C1 segment of cervical spinal cord (tissue), 14 donors: ENCODE results near the gene KLLN.
"Not testable (repeated sequence)": the region's sequence is repeated elsewhere in the genome, so short reads cannot be mapped to it uniquely, and the experiment has no call there.

Experiments
- DNase-seq, 14 donors: peaks; one replicate each; lab custom pipeline; 2025; lab: John Stamatoyannopoulos, UW

KLLN gene

DNA sequence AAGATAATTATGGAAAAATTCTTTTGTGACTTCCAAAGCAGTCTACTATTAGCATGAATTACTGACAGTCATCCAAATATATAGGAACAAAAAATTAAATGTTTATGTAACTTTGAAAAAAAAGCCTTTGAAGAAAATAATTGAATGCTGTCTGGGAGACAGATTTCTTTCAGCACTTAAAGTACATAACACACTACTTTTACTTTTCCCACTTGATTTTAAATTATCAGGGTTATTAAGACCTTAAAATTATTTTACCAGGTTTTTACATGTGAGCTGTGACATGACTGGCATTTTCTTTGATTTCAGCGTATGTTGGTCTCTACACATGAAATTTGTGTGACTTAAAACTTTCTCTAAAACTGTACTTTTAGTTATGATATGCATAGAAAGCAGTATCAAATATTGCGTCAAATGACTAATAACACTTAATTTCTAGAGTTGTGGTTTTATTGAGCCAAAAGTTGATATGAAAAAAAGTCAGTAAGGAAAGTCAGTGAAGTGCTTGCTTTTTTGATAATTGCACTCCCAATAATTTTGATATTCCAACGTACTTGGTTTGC, 3.2 kb upstream of the KLLN start:
- DNase-seq, result no peak

DNA sequence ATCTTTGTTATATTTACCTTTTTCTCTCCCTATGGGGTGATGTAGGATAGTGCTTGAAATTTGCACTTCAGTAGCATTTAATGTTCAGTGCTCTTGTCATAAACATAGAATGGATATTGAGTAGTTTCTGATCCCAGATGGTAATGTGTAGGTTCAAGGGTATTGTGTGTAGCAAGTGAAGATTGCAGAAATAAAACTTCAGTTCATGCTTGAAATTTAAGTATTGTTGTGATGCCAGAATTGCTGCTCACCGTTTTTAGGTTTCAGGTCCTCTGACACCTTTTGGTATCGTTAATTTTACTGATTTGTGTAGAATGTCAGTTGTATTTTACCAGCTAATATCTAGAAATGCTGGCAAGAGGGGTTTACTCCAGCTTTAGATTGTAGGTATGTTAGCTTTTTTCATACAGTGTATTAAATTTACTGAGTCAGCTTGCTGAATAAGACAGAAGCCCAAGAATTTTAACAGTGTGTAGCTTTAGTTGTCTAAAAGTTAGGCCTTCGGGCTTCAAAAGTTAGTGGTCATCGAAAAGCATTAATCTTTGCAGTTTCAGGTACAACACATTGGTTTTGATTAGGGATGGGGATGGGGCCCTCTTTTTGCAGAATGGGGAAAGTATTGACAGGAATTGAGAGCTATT, 2.0 kb upstream of the KLLN start:
- DNase-seq, result peak in 1 of 14 donors; percentile 7

DNA sequence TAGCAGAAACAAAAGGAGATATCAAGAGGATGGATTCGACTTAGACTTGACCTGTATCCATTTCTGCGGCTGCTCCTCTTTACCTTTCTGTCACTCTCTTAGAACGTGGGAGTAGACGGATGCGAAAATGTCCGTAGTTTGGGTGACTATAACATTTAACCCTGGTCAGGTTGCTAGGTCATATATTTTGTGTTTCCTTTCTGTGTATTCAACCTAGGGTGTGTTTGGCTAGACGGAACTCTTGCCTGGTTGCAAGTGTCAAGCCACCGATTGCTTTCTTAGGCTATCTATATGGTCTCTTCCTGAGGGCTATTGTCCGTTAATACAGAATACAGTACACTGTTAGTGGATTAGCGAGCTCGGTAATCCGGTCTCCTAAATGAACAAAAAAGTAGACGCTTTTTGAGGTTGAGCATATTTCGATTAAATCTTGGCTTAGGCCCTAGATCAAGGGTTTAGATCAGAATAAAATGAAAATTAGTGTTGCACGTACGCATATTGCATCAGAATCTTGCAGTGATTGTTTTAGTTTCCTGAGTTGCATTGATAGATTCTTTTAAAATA, 1.2 kb upstream of the KLLN start:
- DNase-seq, result peak in 2 of 14 donors; percentile 36 to 53

DNA sequence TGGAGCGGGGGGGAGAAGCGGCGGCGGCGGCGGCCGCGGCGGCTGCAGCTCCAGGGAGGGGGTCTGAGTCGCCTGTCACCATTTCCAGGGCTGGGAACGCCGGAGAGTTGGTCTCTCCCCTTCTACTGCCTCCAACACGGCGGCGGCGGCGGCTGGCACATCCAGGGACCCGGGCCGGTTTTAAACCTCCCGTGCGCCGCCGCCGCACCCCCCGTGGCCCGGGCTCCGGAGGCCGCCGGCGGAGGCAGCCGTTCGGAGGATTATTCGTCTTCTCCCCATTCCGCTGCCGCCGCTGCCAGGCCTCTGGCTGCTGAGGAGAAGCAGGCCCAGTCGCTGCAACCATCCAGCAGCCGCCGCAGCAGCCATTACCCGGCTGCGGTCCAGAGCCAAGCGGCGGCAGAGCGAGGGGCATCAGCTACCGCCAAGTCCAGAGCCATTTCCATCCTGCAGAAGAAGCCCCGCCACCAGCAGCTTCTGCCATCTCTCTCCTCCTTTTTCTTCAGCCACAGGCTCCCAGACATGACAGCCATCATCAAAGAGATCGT, 690 bp upstream of the KLLN start:
- peak in 10 of 14 donors; percentile 35 to 70 (median 48) for DNase-seq

DNA sequence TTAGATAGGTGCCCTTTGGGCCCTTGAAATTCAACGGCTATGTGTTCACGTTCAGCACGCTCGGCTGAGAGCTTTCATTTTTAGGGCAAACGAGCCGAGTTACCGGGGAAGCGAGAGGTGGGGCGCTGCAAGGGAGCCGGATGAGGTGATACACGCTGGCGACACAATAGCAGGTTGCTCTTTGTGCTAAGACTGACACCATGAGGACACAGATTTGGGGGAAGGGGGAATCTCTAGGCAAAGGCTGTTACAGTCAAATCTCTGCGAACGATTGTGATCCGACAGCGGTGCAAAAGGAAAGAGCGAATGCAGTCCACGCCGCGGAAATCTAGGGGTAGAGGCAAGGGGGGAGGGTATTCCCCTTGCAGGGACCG, 667 bp downstream of the KLLN start:
- no peak for DNase-seq

DNA sequence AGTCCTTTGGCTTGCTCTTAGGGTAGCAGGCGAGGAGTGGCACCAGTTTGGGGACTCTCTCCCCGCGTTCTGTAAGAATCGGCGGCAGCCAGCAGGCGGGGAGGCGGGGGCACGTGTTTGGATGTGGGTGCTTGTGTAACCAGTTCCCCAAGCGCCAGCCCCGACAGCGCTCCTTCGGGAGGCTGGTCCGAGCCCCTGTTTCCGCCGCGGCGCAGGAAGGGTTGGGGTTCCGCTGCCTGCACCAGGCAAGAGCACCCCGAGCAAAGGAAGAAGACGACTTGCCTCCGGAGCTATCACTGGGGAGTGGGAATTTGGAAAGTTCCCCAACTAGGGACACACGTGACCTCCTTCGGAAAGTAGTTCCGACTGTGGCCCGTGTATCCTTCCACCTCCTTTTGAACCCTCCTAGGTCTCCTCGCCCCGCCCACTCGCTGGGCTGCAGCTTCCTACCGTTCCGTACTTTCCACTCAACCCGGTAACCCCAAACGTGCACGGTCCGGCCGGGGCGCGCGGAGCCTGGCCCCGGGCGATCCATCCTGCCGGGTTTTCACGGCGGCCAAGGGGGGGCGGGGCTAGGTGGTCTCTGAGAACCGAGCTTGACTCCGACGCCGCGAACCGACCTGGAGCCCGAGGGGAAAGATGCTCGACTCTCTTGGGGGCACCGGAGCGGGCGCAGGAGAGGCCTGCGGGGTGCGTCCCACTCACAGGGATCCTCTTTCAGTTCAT, 1.2 kb downstream of the KLLN start:
- DNase-seq, result peak; percentile 59 to 94 (median 88)

DNA sequence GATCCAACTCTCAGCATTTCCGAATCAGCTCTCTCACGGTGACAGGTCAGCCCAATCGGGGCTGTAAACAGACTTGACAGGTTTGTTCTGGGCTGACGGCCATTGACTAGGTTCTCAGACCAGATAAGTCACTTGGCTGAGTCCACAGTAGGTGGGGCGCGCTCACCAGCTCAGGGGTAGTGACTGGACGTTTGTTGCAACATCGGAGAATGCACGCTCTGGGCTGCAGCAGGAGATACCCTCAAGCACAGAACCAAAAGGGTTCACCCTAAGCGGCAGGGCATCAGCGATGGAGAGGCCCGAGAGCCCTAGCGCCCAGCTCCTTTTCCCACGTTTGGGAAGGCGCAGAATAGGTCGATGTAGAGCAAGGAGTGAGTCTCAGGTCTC, 1.8 kb downstream of the KLLN start:
- DNase-seq, result peak in 8 of 14 donors; percentile 45 to 84 (median 76)

DNA sequence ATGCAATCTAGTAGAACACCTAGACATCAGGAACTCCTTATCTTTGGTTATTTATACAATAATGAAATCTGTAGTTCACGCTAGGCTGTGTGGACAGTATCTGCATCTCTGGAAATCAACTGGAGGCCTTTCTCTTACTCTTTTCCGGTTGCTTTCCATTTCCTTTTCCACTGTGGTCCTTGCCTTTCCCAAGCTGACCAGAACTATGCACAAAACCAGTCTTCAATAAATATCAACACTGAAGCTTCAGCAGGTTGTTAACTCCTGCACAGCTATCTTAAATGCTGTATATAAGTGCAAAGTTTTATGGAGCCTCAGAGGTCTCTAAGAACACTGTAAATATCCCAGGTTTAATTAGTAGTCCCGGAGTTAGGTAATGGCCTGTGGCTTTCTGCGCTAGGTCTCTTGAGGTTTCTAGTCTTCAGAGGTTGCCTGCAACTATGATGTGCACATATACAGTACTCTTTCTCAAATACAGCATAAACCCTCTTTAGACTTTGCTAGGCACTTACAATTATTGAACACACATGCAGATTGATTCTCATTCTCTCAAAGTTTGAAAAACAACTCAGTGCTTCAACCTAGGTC, 2.4 kb downstream of the KLLN start:
- peak in 2 of 14 donors; percentile 9 to 51 for DNase-seq

DNA sequence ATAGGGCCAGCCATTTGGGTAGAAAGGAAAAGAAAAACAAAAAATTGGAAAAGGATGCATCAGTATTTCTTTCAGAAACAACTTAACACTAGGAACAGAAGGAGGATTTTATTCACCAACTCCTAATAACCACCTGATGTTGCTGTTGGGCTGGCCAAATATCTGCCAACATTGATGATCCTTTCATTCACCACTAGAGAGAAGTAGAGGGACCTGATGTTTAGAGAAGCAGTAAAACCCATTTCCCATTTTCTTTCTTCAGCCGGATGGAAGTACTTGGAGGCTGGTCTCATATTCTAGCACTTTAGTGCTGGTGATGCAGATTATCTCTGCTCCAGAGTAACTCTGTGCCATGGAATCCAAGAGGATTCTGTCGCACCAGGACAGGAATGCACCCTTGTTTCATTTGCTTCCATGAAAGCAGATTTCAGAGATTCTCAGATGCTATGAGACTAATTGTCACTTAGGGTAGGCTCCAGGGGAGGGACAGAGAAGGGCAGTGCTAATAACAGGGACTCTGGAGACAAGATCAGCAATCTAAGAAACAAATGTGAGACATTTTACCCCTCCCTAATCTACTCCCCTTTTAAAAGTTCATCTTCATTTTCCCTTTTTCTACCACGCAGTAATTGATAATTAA, 3.1 kb downstream of the KLLN start:
- peak in 3 of 14 donors; percentile 1 to 46 (median 8) for DNase-seq

DNA sequence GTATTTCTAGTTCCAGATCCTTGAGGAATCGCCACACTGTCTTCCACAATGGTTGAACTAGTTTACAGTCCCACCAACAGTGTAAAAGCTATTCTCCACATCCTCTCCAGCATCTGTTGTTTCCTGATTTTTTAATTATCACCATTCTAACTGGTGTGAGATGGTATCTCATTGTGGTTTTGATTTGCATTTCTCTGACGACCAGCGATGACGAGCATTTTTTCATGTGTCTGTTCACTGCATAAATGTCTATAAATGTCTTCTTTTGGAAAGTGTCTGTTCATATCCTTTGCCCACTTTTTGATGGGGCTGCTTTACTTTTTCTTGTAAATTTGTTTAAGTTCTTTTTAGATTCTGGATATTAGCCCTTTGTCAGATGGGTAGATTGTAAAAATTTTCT, 7.7 kb downstream of the KLLN start:
- not testable (repeated sequence) for DNase-seq

DNA sequence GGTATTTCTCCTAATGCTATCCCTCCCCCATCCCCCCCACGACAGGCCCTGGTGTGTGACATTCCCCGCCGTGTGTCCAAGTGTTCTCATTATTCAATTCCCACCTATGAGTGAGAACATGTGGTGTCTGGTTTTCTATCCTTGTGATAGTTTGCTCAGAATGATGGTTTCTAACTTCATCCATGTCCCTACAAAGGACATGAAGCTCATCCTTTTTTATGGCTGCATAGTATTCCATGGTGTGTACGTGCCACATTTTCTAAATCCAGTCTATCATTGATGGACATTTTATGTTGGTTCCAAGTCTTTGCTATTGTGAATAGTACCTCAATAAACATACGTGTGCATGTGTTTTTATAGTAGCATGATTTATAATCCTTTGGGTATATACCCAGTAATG, 8.1 kb downstream of the KLLN start:
- not testable (repeated sequence) for DNase-seq

DNA sequence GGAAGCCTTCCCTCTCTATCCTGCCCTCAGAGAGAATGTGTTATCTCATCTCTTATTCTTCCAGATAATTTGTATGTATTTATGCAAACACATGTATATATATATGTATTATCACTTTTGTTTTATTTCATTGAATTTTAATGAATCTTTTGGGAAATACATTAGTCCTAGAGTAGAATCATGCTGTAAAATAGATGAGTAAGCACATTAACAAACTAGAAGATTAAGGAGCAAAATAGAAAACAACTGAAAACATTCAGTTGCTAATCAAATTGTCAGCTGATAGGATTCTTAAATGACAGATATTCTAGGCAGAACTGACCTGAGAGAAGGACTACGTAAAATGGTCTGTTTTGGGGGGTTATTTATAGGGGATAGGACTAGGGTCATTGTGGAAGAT, 11.2 kb downstream of the KLLN start:
- DNase-seq, result no peak

DNA sequence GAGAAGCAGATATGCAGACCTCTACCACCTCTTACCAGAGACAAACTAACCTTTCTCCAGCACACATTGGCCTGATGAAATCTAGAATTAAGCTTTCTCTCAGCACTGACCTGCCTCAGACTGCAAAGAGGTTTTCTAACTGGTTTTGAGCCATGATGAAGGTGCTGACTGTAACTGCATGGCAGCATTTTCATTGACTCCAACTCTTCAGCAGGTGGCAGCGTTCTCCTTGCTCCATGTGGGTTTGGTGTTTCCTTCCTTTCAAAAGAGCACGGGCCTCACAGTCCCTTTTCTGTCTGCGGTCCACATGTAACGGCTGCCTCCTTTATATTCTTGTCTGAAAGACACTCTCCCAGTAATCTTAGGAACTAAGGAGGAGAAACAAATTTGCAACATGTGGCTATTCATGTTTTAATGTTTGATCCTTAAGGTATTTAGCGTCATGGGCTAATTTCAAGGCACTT, 12.6 kb downstream of the KLLN start:
- DNase-seq, result peak in 7 of 14 donors; percentile 3 to 79 (median 17)

DNA sequence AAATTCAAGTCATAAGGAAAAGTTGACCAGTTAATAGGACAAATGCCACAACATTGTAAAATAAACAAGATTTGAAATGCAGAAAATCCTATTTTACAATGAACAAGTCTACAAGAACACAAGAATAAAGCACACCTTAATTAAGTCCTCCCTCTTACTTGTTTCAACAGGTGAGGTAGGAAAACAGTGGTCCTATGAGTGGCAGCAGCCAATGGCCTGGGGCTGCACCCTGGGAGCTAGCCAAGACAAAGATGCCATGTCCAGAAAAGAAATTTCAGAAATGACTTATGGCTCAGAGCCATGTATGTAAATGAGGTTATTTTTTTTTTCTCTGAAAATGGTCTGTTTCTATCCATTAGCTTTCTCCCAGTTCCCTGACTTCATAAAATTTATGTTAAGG, 14.3 kb downstream of the KLLN start:
- no peak for DNase-seq

DNA sequence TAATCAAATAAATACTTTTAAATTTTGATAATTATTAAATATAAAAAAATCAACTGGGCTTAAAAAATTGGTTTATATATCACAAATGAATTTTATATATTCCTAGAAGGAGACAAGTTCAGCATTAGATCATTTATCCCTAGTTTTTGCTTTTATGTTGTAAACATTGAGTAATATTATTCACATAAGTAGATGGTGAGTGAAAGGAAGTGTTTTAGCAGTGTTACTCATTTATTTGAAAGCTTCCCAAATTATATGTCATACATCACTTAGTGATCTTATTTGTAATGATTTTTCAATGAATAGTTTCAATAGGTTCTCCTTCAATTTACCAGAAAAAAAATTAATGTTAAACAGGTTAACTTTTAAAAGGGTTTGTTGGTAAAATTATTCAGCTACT, 15.8 kb downstream of the KLLN start:
- no peak for DNase-seq

DNA sequence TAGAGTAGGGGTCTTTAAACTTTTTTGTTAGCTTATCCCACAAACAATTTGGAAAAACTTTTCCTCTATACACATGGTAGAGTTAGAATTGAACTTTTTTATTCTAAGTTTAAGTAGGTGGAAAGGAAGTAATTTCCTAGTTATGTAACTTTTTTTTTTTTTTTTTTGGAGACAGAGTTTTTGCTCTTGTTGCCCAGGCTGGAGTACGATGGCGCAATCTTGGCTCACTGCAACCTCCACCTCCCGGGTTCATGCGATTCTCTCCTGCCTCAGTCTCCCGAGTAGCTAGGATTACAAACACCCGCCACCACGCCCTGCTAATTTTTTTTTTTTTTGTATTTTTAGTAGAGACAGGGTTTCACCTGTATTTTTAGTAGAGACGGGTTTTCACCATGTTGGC, 16.6 kb downstream of the KLLN start:
- not testable (repeated sequence) for DNase-seq

DNA sequence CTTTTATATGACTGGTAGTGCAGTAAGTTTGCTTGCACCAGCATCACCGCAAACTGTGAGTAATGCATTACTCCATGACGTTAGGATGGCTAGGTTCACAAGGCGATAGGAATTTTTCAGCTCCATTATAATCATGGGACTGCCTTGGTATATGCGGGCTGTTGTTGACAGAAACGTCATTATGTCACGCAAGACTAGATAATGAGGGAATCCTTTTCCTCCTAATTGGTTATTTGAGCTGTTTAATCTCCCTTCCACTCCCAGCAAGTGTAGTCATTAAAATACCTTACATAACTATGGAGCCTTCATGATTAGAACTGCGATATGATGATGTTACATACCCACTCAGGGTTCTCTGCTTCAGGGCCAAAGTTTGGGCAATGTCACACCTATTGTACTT, 17.3 kb downstream of the KLLN start:
- DNase-seq, result no peak

DNA sequence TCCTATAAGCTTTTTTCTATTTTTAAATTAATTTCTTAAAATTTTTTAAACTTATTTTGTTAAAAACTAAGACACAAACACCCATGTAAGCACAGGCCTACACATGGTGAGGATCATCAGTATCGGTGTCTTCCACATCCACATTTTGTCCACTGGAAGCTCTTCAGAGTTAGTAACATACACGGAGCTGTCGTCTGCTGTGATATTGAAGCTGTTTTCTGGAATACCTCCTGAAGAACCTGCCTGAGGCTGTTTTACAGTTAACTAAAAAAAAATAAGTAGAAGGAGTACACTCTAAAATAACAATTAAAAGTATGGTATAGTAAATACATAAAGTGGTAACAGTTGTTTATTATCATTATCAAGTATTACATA, 17.7 kb downstream of the KLLN start:
- no peak for DNase-seq

DNA sequence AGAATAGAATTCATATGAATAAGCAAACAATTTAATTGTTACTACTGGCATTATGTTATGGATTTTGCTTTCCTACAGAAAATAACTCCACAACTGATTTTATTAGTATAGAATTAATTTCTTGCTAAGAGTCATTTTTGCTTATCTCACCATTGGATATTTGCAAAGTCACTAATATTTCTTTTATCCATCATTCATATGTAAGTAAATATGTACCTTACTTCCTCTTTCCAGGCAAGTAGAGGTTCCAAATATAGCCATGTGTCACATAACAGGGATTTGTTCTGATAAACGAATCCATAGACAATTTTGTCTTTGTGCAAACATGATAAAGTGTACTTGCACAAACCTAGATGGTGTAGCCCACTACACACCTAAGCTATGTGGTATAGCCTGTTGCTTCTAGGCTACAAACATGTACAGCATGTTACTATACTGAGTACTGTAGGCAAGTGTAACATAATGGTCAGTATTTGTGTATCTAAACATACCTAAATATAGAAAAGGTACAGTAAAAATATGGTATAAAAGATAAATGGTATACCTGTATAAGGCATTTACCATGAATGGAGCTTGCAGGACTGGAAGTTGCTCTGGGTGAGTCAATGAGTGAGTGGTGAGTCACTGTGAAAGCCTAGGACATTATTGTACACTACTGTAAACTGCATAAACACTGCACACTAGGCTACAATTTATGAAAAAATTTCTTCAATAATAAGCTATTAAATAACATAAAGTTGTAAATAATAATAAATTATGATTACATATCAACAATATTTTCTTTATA, 18.3 kb downstream of the KLLN start:
- no peak for DNase-seq

DNA sequence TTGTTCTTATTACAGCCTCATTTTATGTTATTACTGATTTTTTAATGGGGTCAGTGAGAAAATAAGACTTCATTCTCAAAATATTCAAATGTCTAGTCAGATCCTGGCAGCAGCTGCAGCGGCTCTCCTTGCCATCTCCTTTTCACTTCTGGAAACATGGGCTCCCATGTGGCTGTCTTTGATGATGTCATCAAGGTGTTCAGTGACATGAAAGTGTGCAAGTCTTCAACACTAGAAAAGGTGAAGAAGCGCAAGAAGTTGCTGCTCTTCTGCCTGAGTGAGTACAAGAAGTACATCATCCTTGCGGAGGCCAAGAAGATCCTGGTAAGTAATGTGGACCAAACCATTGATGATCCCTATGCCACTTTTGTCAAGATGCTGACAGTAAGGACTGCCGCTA, 19.6 kb downstream of the KLLN start:
- DNase-seq, result no peak
